HG02870 (cell line): ENCODE measurements around the gene APMAP.

Experiments used
- ATAC-seq: cut with Tn5 transposase; IDR thresholded peaks from one replicate; pipeline ENCODE4 v1.9.1; 2021; ENCODE audit warnings: mild to moderate bottlenecking, moderate library complexity; ENCODE audit not compliant: unreplicated experiment

APMAP gene

GRCh38 chr20:24990810-24991252 is 1.7 kb downstream of the APMAP start:
- ATAC-seq, result no peak

GRCh38 chr20:24989162-24989561 is 3.4 kb downstream of the APMAP start:
- ATAC-seq, result no peak

- no peak for ATAC-seq
Observed at GRCh38 chr20:24987873-24988835, 4.4 kb downstream of the APMAP start.

- no peak for ATAC-seq
Observed at GRCh38 chr20:24987244-24987643, 5.3 kb downstream of the APMAP start.

GRCh38 chr20:24986436-24987015 is 6.0 kb downstream of the APMAP start:
- no peak for ATAC-seq

- no peak for ATAC-seq
Observed at GRCh38 chr20:24985802-24986201, 6.7 kb downstream of the APMAP start.

DNA sequence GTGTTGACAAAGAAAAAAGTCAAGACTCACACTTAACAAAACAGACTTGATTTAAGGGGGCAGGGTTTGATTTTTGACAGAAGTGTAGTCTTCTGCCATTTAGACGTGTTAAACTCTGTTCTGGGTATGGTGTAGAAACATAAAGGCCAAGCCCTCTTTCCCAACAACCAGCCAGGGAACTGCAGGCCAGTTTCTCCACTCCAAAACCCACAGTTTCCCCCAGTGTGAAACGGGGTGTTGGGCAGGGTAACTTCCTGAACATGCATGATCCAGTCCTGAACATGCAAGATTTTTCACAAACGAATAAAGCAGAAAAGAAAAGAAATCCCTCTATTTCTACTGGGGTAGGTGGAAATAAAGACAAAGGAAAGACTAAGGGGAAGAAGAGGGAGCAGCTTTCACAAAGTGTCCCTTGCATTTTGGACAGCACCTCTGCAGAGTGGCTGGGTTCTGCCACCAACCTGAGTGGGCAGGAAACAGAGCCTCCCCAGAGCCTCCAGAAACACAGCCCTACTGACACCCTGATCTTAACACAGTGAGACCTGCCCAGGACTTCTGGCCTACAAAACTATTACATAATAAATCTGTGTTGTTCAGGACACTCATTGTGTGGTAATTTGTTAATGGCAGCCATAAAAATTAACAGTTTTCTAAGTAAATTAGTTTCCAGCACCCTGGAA is 7.5 kb downstream of the APMAP start:
- ATAC-seq, result no peak

GRCh38 chr20:24983896-24984295 is 8.7 kb downstream of the APMAP start:
- no peak for ATAC-seq

- ATAC-seq, result no peak
Observed at GRCh38 chr20:24981790-24982189, 10.8 kb downstream of the APMAP start.

DNA sequence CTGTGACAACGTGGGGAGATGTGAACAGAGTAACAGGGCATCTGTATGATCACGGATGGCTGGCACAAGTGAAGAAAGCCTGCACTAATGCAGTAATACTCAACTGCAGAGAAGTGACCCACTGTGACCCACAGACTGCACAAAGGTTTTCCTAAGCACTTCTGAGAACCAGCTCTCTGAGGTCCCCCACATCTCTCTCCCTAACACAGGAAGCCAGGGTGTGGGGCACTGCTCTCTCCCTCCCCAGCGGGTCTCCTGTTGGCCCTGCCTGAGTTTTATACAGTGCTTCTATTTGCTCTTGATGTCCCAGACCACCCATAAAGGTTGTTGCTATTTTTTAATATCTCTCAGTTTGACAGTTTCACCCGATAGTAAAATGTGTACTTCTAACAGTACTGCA is 11.3 kb downstream of the APMAP start:
- ATAC-seq, result no peak

DNA sequence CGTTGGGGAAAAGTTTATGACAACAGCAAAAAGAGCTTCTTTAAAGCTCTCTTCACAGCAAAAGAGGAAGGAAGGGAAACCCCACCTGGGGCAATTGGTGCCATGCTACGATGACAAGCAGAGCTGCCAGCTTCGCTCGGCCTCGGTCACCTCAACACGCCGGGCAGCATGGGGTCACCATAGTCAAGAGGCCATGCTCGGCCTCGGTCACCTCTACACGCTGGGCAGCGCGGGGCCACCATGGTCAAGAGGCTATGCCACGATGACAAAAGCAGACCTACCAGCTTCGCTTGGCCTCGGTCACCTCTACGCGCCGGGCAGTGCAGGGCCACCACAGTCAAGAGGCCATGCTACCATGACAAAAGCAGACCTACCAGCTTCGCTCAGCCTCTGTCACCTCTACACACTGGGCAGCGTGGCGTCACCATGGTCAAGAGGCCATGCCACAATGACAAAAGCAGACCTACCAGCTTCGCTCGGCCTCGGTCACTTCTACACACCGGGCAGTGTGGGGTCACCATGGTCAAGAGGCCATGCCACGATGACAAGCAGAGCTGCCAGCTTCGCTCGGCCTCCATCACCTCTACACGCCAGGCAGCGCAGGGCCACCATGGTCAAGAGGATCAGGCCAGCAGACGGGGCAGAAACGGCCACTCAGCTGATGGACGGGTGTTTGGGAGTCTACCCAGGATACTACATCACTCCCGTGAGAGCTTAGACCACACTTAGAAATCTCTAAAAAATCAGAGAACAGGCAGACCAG is 12.1 kb downstream of the APMAP start:
- no peak for ATAC-seq

GRCh38 chr20:24979036-24979960 is 13.3 kb downstream of the APMAP start:
- no peak for ATAC-seq

- ATAC-seq, result no peak
Observed at GRCh38 chr20:24978513-24978912, 14.0 kb downstream of the APMAP start.

DNA sequence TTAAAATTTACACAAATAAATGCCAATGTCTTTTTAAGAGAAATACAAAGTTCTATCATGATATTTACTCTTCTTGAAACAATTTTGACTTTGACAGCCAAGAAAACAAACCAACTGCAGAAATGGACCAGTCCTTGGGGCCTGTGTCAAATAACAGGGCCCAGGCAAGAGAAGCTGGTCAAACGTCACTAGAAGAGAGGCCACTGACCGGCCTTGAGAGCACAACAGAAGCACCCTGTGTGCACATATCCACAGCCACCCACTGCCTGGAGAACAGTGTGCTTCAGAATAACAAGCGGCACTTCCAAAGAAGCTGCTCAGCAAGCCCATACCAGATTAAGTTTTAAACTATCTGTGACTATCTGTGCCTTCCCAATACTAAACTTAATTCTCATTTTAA is 14.8 kb downstream of the APMAP start:
- ATAC-seq, result no peak

- ATAC-seq, result no peak
Observed at GRCh38 chr20:24977336-24977735, 15.2 kb downstream of the APMAP start.

DNA sequence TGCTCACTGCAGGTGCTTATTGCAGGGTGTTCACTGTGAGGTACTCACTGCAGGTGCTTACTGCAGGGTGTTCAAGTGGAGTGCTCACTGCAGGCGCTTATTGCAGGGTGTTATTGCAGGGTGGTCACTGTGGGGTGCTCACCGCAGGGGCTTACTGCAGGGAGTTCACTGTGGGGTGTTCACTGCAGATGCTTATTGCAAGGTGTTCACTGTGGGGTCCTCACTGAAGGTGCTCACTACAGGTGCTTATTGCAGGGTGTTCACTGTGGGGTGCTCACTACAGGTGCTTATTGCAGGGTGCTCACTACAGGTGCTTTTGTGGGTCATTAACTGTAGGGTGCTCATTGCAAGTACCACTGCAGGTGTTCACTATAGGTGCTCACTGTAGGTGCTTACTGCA is 20.2 kb downstream of the APMAP start:
- ATAC-seq, result no peak

DNA sequence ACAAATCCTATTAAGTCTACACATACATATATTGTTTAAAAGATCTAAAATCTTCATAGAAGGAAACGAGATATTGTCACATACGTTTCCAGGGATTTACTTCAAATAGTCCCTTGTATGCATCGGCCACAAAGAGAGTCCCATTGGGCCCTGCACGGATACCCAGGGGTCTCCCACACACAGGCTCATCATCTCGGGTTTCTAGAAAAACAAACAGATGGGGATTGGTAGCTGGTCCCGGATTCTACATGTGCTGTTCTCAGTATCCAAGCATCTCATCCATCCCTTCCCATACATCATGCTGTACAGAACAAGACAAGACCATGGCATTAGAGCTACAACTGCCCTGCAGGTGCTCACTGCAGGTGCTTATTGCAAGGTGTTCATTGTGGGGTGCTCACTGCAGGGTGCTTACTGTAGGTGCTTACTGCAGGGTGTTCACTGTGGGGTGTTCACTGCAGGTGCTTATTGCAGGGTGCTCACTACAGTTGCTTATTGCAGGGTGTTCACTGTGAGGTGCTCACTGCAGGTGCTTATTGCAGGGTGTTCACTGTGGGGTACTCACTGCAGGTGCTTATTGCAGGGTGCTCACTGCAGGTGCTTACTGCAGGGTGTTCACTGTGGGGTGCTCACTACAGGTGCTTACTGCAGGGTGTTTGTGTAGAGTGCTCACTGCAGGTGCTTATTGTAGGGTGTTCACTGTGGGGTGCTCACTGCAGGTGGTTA is 21.0 kb downstream of the APMAP start:
- no peak for ATAC-seq

- ATAC-seq, result no peak
Observed at GRCh38 chr20:24970754-24971153, 21.8 kb downstream of the APMAP start.

DNA sequence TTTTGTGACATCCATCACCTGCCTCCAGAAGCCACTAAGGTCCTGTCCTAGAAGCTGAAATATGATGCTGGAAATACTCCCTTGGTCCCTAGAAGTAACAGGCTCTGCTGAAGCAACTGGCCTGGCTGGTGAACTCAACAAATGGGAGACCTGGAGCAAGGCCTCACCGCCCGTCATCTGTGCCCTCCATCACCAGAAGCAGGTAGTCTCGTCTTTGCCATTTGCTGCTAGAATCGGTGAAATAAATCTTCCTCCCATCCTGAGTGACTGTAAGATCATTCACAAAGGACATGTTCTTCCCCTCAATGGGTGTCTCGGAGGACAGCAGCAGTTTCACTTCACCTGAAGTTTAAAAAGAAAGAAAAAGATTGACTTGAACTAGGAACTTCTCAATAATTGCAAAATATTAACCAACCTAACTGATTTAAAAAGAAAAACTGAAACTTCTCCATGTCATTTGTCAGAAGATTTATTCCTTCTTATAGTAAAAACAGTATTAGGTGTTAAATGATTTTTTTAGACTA is 22.5 kb downstream of the APMAP start:
- no peak for ATAC-seq
